CD1c-positive myeloid dendritic cell (primary cell): ENCODE results near the gene ADAM11.

Experiments used
- DNase-seq: peaks from one replicate; pipeline ENCODE4 v3.0.0-alpha.2; 2016; ENCODE audit errors: extremely low spot score

Gene ADAM11

GRCh38 chr17:44831371-44831770 lies 72.6 kb downstream of the ADAM11 start:
- no peak for DNase-seq
